ENCODE results near the gene CRTAC1. TPM values are rescaled to one million over a fixed set of nuclear protein-coding genes. Genes with fewer than 3 reads are reported as not detected.

CRTAC1 gene
- polyA plus RNA-seq, 1 donor (not counting 4 experiments of a cell fraction or from before 2014, with no cell fraction given), result not detected

DNA sequence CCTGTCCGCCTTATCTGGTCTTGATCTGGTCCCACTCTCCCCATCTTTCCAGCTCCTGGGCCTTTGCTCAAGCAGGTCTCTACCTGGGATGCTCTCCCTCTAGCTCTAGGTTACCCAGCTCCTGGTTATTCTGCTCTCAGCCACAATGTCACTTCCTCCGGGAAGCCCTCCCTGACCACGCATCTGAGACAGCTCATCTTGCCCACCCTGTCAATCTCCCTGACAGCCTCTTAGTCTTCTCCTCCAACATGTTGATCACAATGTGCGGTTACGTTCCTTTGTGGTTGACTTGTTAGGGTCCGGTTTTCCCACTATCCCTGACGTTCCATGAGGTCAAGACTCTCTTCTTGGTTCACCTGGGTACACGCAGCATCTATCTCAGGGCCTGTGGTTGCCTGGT, 125.1 kb downstream of the CRTAC1 start:
- H3K36me3 ChIP-seq (ENCODE audit: control insufficient read depth in 2 of 2, extremely low read depth in 1 of 2, insufficient read depth in 2 of 2, low read length in 2 of 2), result no peaks in the 10 kb centered on the region
- FAIRE-seq, result no peak
- no peaks in the 10 kb centered on the region for H3K4me1 ChIP-seq (ENCODE audit: control insufficient read depth, extremely low read depth, insufficient read depth, low read length)
- H3K9me3 ChIP-seq (ENCODE audit: control insufficient read depth, low read depth, low read length), result no peaks in the 10 kb centered on the region
- no peaks in the 10 kb centered on the region for H4K20me1 ChIP-seq (ENCODE audit: control insufficient read depth, extremely low read depth, insufficient read depth, low read length)
- TF ChIP-seq, protein P1, sequence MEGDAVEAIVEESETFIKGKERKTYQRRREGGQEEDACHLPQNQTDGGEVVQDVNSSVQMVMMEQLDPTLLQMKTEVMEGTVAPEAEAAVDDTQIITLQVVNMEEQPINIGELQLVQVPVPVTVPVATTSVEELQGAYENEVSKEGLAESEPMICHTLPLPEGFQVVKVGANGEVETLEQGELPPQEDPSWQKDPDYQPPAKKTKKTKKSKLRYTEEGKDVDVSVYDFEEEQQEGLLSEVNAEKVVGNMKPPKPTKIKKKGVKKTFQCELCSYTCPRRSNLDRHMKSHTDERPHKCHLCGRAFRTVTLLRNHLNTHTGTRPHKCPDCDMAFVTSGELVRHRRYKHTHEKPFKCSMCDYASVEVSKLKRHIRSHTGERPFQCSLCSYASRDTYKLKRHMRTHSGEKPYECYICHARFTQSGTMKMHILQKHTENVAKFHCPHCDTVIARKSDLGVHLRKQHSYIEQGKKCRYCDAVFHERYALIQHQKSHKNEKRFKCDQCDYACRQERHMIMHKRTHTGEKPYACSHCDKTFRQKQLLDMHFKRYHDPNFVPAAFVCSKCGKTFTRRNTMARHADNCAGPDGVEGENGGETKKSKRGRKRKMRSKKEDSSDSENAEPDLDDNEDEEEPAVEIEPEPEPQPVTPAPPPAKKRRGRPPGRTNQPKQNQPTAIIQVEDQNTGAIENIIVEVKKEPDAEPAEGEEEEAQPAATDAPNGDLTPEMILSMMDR (optimal IDR thresholded peaks at IDR 0.05 in 1 of 3, IDR thresholded peaks at IDR 0.05 in 1 of 3, conservative IDR thresholded peaks at IDR 0.05 in 1 of 3; ENCODE audit: extremely low read depth in 1 of 3, insufficient read depth in 2 of 3, low read length in 3 of 3), result no peak
- no peak for TF ChIP-seq EZH2 (IDR thresholded peaks at IDR 0.05; ENCODE audit: low read length)
- no peak overlapping the region for H3K4me2 ChIP-seq (ENCODE audit: control insufficient read depth, extremely low read depth, insufficient read depth, low read depth, low read length)
- H3K27me3 ChIP-seq (ENCODE audit: control insufficient read depth, extremely low read depth, insufficient read depth, low read length), result peaks cover 5% of the 10 kb centered on the region
- no peak overlapping the region for H2AFZ ChIP-seq (ENCODE audit: control insufficient read depth, low read length)
- no peak overlapping the region for H3K4me3 ChIP-seq (ENCODE audit: control insufficient read depth in 2 of 3, extremely low read depth in 1 of 3, insufficient read depth in 2 of 3, low read depth in 1 of 3, low read length in 3 of 3)
- dilution Hi-C loops (cut with MboI; ENCODE audit: extremely low pct_ligation_motif_present, low sequenced_read_pairs), result no loop called here
- no peak for DNase-seq (ENCODE audit: low read depth, low spot score)
- no peaks in the 10 kb centered on the region for H3K79me2 ChIP-seq (ENCODE audit: control insufficient read depth, insufficient read depth, low read length)
- H3K27ac ChIP-seq (ENCODE audit: control insufficient read depth, insufficient read depth, low read length), result no peak overlapping the region
- H3K9ac ChIP-seq (ENCODE audit: control insufficient read depth, extremely low read depth, insufficient read depth, low read length), result no peak overlapping the region
- H3K9me1 ChIP-seq (ENCODE audit: control insufficient read depth, extremely low read depth, insufficient read depth, low read length), result no peaks in the 10 kb centered on the region

DNA sequence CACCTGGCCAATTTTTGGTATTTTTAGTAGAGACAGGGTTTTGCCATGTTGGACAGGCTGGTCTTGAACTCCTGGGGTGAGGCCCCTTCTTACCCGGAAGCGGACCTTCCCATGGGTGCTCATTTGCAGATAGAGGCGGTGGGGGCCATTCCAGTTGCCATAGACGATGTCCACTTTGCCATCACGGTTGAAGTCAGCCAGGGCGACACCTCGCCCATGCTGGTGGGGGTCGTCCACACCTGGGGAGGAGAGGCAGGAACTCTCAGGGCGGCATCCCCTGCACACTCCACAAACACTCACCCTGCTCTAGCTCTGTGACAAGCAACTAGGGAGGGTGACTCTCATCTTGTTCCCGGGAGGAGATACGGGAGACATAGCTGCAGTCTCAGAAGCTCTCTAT, 125.8 kb downstream of the CRTAC1 start:
- FAIRE-seq (no peak), DNase-seq (ENCODE audit: low read depth, low spot score) (no peak)
- Histone ChIP-seq H3K4me2 (ENCODE audit: control insufficient read depth, extremely low read depth, insufficient read depth, low read depth, low read length) (no peak overlapping the region), H3K79me2 (ENCODE audit: control insufficient read depth, insufficient read depth, low read length) (no peaks in the 10 kb centered on the region), H3K9me3 (ENCODE audit: control insufficient read depth, low read depth, low read length) (no peaks in the 10 kb centered on the region), H3K9me1 (ENCODE audit: control insufficient read depth, extremely low read depth, insufficient read depth, low read length) (no peaks in the 10 kb centered on the region), H4K20me1 (ENCODE audit: control insufficient read depth, extremely low read depth, insufficient read depth, low read length) (no peaks in the 10 kb centered on the region), H3K4me1 (ENCODE audit: control insufficient read depth, extremely low read depth, insufficient read depth, low read length) (no peaks in the 10 kb centered on the region), H3K27me3 (ENCODE audit: control insufficient read depth, extremely low read depth, insufficient read depth, low read length) (peaks cover 5% of the 10 kb centered on the region), H3K9ac (ENCODE audit: control insufficient read depth, extremely low read depth, insufficient read depth, low read length) (no peak overlapping the region), H3K4me3 (ENCODE audit: control insufficient read depth in 2 of 3, extremely low read depth in 1 of 3, insufficient read depth in 2 of 3, low read depth in 1 of 3, low read length in 3 of 3) (no peak overlapping the region), H2AFZ (ENCODE audit: control insufficient read depth, low read length) (no peak overlapping the region), H3K36me3 (ENCODE audit: control insufficient read depth in 2 of 2, extremely low read depth in 1 of 2, insufficient read depth in 2 of 2, low read length in 2 of 2) (no peaks in the 10 kb centered on the region), H3K27ac (ENCODE audit: control insufficient read depth, insufficient read depth, low read length) (no peak overlapping the region)
- dilution Hi-C loops (cut with MboI; ENCODE audit: extremely low pct_ligation_motif_present, low sequenced_read_pairs), result no loop called here
- no peak for TF ChIP-seq EZH2 (IDR thresholded peaks at IDR 0.05; ENCODE audit: low read length)
- TF ChIP-seq, protein P1 (optimal IDR thresholded peaks at IDR 0.05 in 1 of 3, IDR thresholded peaks at IDR 0.05 in 1 of 3, conservative IDR thresholded peaks at IDR 0.05 in 1 of 3; ENCODE audit: extremely low read depth in 1 of 3, insufficient read depth in 2 of 3, low read length in 3 of 3), result no peak

Data from keratinocyte (primary cell).